AG08396 (cell line): Measurements from ENCODE around the gene NSMCE1.

Experiments used
- DNase-seq: peaks from one replicate; pipeline ENCODE4 v3.0.0; 2012; ENCODE audit warnings: low spot score, mixed read lengths

The NSMCE1 gene

DNA sequence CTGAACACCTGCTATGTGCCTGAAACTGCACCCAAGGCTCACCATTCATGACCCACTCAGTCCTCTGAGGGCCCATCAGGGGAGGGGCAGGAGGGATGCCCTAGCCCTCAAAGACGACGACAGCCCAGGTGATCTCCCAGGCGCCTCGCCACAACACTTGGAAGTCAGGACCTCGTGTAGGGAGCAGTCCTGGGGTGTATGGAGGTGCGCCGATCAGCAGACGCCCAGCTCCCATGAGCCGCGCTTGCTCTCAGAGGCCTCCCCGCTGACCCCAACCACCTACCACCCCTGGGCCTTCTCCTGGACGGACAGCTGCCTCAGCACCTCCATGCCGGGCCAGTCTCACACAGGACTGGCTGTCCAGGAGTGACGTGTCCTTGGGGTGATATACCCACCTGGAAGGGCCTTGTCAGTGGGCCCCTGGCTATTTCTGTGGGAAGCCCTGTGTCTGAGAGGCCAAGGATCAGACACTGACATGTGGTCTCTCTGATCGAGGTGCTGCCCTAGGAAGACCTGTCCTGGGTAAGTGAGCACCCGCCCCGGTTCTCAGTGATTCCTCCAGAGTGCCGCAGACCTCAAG, 38.6 kb downstream of the NSMCE1 start:
- no peak for DNase-seq

DNA sequence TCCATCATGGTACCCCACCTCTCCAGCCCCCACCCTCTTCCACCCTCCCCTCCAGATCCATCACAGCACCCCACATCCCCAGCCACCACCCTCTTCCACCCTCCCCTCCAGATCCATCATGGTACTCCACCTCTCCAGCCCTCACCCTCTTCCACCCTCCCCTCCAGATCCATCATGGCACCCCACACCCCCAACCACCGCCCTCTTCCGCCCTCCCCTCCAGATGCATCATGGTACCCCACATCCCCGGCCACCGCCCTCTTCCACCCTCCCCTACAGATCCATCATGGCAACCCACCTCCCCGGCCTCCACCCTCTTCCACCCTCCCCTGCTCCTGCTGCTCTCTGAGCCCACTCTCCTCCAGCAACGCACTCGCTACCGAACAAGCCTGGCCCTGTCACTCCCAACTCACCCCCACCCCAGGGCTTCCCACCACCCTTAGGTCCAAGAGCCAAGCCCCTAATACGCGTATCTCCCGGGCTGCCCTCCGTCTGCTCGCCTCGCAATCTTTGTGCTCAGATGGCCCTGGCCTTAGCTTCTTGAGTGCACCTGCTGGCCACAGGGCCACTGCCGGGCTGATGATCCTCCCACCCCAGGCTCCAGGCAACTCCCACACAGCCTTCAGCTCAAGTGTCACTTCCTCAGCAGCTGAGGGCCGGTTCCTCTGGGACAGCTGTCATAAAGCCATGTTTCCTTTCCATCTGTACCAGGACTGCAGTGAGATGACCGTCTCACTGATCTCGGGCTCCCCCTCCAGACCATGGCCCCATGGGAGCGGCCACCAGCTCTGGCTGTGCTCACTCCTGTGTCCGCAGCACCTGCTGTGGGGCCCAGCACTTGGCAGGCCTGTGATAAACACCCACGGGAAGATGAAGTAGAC, 39.7 kb downstream of the NSMCE1 start:
- DNase-seq = no peak

DNA sequence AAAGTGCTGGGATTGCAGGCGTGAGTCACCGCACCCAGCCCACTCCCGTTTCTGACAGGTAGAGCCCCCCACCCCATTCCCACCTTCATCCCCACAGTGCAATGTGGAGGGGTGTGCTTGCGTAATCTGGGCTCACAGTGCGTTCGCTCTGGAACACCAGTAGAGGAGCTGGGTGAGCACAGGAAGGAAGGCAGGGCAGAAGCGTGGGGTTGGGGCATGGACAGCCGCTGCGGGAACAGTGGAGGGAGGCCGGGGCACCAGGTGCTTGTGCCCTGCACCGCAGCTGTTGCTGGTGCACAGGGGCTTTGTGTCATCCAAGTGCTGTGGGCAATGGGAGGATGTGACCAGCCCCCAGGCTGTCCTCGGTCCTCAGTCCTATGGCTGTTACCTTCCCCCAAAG, 40.5 kb downstream of the NSMCE1 start:
- no peak for DNase-seq

DNA sequence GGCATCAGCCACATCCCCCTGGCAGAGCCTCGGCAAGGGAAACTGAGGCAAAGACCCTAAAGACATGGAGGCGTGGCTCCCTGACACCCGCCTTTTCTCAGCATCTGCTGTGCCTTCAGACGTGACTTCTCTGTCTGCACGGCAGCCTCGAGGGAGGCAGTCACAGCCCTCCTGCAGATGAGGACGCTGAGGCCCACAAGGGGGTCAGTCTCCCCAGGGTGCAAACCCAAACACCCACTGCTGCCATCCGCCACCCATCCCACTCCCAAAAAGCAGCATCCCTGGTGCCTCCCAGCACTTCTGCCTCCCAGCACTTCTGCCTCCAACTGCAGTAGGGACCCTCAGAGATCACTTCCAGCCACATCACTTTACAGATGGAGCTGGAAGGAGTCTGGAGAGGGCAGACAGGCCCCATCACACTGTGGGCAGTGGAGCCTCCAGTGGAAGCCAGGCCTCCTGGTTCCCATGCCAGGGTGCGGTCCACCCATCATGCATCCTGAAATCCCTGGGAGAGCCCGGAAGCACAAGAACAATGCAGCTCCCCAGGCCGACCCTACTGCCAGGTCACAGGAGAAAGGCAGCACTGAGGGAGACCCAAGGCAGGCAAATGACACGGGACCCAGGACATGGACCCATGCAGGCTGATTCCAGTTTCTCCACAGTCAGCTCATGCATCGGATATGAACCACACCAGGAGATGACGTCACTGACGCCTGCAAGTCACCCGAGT, 41.4 kb downstream of the NSMCE1 start:
- no peak for DNase-seq

DNA sequence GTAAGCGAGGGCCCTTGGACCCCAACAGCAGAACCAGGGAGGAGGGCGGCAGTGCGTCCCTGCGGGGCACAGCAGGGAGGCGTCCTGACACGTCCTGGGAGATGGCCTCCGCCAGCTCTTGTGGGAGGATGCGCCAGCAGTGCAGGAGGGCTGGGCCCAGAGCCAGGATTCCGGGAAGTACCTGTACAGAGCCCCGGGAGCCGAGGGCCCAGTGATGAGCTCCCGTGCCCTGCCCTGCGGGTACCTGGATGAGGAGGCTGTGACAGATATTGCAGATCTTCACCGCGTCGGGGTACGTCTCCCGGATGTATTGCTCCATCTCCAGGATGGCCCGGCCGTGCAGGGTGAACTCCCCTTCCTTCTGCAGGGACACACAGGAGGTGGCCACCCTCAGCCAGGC, 42.1 kb downstream of the NSMCE1 start:
- no peak for DNase-seq

DNA sequence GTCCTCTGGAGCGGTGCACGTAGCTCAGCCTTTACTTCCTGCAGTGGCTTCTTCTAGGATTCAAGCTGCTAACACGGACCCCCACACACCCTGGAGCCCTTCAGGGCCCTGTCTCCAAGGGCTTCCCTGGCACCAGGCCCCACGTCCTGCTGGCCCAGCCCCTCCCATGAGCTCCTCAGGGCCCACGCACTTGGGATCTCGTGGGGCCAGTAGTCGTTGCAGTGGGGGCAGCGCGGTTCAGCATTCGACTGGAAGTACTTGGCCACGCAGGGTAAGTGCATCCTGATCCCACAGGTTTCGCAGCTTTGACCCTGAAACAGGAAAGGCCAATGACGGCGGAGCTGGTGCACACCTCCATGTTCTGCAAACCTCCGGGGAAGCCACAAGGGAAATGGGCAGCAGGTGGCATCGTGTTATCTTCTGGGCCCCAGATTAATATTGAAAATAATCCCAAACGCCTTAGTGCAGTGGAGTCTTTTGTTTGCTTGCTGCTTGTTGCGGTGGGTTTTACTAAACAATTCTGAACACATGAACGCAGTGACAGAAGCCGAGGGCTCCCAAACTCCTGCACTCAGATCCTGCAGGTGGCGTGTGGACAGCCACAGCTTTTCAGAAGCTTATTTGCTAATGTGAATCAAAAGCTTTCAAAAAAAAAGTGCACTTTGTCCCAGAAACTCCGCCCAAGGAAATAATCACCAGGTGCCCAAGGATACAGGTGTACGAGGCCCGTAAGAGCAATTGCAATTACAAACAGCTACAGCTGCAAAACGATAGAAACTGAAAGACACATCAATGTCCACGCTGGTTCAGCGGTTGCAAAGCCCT, 42.8 kb downstream of the NSMCE1 start:
- DNase-seq = no peak

DNA sequence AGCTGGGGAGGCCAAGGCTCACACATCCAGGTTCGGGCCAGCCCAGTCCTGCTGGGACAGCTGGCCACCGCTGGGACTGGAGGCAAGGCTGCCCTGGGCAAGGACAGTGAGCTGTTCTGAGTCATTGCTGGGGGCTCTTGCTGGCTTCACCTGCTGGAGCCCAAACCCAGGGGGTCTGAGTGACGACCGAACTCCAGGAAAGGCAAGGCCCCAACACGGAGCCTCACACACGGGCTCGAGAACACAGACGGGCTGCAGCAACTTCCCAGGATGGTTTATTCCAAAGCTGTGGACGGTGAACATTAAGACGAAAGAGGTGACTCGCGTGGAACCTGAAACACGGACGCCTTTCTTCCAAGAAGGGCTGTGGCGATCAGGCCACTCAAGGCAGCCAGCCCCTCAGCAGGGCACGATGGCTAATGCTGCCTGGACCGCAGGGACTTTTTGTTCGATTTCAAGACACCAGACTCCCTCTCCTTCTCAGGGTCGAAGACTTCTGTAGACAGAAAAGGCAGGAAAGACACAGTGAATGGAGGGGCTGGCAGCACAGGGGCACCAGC, 43.8 kb downstream of the NSMCE1 start:
- DNase-seq = no peak

DNA sequence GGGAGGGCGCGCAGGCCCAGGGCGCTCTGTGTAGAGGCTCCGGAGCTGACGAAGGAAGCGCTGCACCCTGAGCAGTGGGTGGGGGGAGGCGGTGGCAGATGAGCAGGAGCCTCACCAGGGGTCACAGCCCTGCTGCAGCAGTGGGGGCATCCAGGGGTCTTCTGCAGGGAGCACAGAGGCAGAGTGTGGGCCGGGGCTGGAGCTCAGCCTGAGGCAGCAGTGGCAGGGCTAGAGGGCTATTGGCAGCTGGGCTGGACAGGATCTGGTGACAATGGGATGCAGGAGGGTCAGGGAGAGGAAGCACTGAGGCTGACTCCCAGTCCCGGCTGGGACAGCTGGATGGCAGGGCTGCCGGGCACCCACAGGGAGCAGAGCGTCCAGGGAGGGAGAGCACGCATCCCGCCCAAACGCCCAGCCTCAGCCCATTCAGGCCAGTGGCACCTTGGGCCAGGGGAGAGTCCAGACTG, 44.3 kb downstream of the NSMCE1 start:
- DNase-seq = no peak

DNA sequence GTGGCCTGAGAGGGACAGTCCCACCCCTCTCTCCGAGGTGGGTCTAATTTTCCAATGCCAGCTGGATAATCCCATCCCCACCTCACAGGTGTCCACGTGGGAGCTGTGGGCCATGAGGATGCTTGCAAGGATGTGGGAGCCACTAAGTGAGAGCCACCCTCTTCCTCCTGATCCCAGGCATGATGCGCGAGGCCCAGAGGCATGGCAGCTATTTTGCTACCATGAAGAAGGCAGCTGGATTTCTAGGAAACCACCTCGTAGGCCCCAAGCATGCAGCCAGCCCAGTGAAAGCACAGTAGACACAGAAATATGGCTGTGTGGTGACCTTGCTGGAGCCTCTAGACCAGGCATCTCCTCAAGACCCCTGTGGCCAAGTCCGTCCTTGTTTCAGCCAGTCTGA, 44.9 kb downstream of the NSMCE1 start:
- DNase-seq = no peak

DNA sequence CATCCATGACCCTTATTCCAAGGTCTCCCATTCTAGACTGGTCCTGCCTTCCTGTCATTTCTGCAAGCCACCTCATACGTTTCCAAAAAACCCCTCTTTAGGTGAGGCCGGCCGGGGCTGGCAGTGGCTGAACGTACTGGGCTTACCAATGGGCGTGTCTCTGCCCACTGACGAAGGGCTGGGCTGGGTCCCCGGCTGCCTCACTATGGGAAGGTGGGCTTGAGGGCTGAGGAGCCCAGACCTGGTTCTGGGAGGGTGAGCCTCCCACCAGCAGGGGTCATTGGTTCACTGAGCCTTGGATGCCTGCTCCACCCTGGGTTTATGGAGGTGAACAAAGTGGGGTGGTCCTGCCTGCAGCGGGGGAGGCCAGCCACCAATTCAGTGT, 45.4 kb downstream of the NSMCE1 start:
- DNase-seq = no peak

DNA sequence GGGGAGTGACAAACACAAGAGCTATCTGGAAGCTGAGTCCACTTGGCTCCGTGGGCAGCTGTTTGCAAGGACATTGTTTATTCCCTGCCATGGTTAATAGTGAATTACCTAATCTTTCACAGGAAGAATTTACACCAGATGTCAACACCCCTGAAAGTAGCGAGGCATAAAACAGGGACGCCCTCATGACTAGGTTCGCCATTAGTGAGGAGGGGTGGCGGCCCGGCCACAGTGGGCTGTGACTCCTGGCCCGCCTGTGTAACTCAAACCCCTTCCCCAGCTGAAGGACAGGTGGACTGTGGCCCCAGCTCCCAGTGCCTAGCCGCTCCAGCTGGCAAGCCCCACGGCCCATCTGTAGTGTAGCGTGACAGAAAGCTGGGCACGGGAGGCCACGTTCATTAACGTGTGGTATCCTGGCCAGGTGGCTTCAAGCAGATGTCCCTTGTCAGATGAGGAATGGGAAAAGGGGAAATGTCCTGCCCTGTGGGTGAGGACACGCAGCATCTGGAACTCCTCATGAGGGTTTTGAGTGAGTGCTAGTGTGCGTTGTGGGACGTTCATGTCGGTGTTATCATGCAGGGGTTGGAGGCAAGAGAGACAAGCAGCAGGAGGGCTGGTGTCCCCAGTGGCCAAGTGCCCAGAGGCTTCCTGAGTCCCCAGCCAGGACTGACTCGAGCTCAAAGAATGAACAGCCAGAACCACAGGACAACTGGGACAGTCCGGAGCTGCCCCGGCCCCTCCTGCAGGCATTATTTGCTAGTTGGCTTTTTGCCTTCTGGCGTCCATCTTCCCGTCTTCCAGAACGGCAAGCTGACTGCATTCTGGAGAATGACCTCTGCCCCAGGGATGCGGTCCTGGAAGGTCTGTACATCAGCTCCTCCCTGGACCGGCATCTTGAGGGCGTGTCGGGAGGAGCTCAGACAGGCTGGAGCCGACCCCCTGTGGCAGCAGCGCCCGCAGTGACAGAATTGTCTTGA, 46.0 kb downstream of the NSMCE1 start:
- DNase-seq = peak; percentile 81

DNA sequence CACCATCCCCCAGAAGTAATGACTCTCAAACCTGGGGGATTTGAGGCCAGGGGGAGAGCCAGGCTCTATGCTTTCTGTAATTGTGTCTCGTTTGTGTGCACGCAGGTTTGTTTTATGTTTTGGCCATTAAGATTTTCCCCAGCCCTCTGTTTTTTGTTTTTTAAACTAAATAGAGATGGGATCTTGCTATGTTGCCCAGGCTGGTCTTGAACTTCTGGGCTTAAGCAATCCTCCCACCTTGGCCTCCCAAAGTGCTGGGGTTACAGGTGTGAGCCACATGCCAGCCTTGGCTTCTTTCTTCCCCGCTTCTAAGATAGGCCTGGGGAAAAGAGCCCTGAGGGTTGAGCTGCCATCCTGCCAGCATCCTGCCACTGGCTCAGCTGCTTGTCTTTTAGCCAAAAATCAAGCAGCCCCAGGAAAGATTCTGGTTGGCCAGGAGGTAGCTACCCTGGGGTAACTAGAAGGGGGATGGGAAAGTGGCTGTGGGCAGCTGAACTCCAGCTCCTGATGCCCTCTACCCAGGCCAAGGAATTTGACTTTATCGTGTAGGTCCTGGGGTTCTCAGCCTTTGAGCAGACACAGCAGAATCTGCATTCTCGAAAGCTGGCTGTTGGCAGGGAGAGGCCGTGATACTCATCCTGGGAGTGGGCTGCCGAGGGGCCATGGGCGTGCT, 46.9 kb downstream of the NSMCE1 start:
- DNase-seq = no peak

DNA sequence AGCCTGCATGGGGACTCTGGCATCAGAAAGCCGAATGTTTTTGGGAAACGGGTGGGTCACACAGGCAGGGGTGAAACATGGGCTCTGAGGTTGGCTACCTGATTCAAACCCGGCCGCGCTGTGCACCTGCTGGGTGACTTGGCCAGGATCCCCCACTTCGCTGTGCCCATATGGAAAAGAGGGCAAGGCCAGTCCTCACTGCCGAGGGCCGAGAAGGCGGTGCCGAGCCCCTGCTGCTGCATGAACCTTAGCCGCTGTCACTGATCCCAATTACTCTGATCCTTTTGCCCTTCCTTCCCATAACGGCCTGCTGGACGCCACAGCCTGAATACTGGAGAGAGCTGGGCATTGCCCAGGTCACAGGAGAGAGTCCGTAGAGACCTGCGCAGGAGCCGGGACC, 47.6 kb downstream of the NSMCE1 start:
- DNase-seq = no peak

DNA sequence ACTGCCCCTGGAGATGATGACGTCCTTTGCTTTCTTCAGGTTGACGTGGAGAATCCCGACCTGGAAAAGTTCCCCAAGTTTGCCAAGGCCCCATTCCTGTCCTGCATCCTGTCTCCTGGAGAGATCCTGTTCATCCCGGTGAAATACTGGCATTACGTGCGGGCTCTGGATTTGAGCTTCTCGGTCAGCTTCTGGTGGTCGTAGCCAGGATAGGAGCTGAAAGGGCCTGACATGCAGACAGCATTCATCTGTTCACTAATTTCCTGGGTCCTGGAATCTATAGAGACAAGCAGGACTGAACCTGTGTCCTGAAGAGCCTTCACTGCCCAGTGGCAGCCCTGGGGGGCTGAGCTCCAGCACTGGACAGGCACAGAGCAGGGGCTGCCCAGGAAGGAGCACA, 48.0 kb downstream of the NSMCE1 start:
- DNase-seq = no peak

DNA sequence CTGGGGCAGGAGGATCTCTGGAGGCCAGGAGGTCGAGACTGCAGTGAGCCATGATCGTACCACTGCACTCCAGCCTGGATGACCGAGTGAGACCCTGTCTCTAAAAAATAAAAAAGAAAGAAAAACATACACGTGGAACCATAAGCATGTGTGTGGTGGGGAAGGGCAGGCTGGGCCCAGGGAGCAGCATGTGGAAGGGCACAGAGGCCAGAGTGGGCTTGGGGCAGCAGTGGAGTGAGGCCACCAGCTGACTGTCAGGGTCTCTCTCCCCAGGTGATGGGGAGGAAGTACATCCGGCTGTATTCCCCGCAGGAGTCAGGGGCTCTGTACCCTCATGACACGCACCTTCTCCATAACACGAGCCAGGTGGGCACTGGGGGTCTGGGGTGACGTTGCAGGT, 48.5 kb downstream of the NSMCE1 start:
- no peak for DNase-seq

DNA sequence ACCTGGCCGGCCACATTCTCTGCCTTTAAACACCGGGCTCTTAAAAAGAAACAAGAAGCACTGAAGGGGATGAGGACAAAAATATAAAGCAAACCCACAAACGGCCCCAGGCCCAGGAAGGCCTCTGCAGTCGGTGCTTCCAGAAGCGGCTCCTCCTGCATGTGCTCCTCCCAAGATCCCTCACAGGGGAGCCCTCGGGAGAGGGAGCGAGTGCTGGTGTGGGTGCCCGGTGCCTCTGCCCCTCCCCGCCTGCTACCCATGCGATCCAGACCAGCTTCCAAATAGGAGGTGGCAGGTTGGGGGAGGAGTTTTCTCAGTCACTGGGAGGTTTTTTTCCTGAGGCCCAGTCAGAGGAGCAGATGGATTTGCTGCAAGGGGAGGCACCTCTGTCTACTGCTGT, 49.4 kb downstream of the NSMCE1 start:
- no peak for DNase-seq

DNA sequence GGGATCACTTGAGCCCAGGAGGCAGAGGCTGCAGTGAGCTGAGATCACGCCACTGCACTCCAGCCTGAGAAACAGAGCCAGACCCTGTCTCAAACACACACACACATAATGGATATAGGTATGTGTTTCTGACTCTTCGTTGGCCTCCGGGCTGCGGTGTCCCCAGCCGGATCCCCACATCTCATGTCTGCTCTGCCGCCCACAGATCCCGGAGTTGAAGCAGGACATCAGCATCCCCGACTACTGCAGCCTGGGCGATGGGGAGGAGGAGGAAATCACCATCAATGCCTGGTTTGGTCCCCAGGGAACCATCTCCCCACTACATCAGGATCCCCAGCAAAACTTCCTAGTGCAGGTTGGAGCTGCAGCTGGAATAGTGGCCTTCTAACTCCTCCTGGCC, 49.8 kb downstream of the NSMCE1 start:
- no peak for DNase-seq

DNA sequence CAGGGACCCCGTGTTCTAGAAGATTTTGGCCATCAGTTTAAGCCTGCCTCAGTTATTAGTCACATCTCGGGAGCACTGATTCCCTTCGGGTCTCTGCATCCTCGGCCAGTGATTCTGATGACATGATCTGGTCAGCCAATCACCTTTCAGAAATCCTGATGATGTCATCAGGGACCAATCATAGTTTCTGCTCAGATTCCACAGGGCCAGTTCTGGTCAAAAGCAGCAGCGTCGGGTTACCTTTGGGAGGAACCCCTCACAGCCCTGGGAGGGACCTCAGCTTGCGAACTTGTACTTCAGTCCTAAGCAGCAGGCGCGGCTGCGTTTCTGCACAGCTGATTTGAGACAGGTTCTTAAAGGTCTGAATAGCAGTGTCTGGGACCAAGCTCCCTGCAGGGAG, 51.3 kb downstream of the NSMCE1 start:
- DNase-seq = peak; percentile 87

DNA sequence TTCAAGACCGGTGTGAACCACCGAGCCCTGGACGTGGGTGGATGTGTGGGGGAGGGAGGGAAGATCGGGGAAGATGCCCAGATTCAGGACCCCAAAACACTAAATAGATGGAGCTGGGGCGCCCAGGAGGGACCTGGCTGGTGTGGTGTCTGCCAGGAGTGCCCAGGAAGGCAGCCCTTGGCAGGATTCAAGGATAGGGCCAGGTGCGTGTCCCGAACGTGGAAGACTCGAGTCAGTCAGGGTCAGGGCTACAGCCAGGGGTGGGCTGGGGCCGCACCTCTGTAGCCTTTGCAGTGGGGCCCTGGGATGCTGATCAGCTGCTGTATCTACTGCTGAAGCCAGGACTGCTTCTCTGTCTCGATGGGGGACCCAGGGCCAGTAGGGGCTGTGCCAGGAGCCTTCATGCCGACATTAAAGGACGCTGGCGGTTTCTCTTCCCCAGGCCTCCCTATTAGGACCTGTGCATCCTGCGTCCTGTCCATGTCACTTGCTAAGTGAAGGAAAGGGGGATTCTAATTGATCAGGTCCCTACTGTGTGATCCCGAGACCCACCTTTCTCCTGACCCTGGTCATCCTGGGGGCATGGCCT, 52.2 kb downstream of the NSMCE1 start:
- no peak for DNase-seq

DNA sequence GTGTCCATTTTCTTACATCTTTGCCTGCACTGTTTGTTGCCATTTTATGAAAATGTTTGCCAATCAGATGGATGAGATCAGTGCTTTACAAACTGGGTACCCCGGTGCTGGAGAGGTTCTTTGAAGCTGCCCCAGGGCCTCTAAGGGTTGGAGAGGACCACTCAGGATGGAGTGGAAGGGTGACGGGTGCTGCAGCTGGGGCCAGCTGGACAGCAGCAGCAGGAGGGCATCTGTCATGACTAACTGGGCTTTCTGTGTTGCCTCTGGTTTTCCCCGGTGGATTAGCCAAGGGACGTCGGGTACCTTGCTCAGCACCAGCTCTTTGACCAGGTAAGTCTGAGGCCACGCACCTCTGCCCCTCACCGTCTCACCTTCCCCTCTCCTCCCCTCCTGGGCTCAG, 52.9 kb downstream of the NSMCE1 start:
- no peak for DNase-seq
